Activated CD4-positive, alpha-beta memory T cell treated with anti-CD3 and anti-CD28 coated beads, Interleukin-2, amount 10 ng/mL, durations not matched to agents 7 days and 5 days (primary cell): ENCODE results near the gene SMIM24. TPM values are rescaled to one million over a fixed set of nuclear protein-coding genes. Genes with fewer than 3 reads are reported as not detected.
"Not testable (repeated sequence)": the region's sequence is repeated elsewhere in the genome, so short reads cannot be mapped to it uniquely, and the experiment has no call there.

Experiments
- CTCF ChIA-PET: fragments of 350-600 bp; sonication (Branson Sonifier 250); formaldehyde crosslinking; loops from one replicate; lab custom pipeline; 2021; ENCODE audit warnings: antibody characterized with exemption, inconsistent platforms; lab: Charles Lee
- POLR2A ChIA-PET: fragments of 350-600 bp; sonication (Branson Sonifier 250); formaldehyde crosslinking; loops from one replicate; lab custom pipeline; 2021; ENCODE audit warnings: antibody characterized with exemption; lab: Charles Lee
- DNase-seq: peaks from one replicate; pipeline ENCODE4 v3.0.0-alpha.2; 2020
- H3K27ac Mint-ChIP-seq: one replicate; pipeline ENCODE4 v1.8.0; 2021; ENCODE audit warnings: mild to moderate bottlenecking, mixed read lengths
- H3K27me3 Mint-ChIP-seq: one replicate; pipeline ENCODE4 v1.8.0; 2021; ENCODE audit warnings: mixed read lengths
- H3K36me3 Mint-ChIP-seq: one replicate; pipeline ENCODE4 v1.8.0; 2021; ENCODE audit warnings: low read depth, mixed read lengths
- H3K4me1 Mint-ChIP-seq: one replicate; pipeline ENCODE4 v1.8.0; 2021; ENCODE audit warnings: mixed read lengths
- H3K4me3 Mint-ChIP-seq: one replicate; pipeline ENCODE4 v1.8.0; 2021; ENCODE audit warnings: mild to moderate bottlenecking, mixed read lengths
- H3K9me3 Mint-ChIP-seq: one replicate; pipeline ENCODE4 v1.8.0; 2021; ENCODE audit warnings: mixed read lengths
- total RNA-seq, 2 experiments: library from RNA; stranded (reverse); gene quantifications; one replicate each; pipeline ENCODE4 v1.2.3, GENCODE V29; 2021

Gene SMIM24
- total RNA-seq, result not detected

- Mint-ChIP-seq H3K36me3 (no peaks in the 10 kb centered on the region), H3K4me3 (no peak within 1 kb of the TSS), H3K27ac (no peak within 1 kb of the TSS), H3K9me3 (no peaks in the 10 kb centered on the region), H3K4me1 (peaks cover 9% of the 10 kb centered on the region), H3K27me3 (peaks cover 5% of the 10 kb centered on the region)
- CTCF ChIA-PET, result no interaction called here
- POLR2A ChIA-PET, result interaction anchor here (2.0 kb wide), 1 partner anchor 20 kb away, joined by 8 read pairs; the partner anchor contains the start of gene DOHH
- DNase-seq, result no peak
These were observed at the start of gene SMIM24 for GRCh38 chr19:3480383-3481091. TSS of gene SMIM24 (minus strand) at chr19:3480525. CDS start at chr19:3480463, 62 bp downstream.

GRCh38 chr19:3529299-3529698, 49.0 kb upstream of the SMIM24 start:
- H3K4me1 Mint-ChIP-seq, POLR2A ChIA-PET, H3K27me3 Mint-ChIP-seq, H3K9me3 Mint-ChIP-seq, DNase-seq, CTCF ChIA-PET, H3K27ac Mint-ChIP-seq, H3K4me3 Mint-ChIP-seq: not testable (repeated sequence)
- H3K36me3 Mint-ChIP-seq, result peaks cover 29% of the 10 kb centered on the region

- H3K4me1 Mint-ChIP-seq, result no peaks in the 10 kb centered on the region
- no peak overlapping the region for H3K27ac Mint-ChIP-seq
- CTCF ChIA-PET, result no interaction called here
- POLR2A ChIA-PET, result no interaction called here
- peaks cover 34% of the 10 kb centered on the region for H3K36me3 Mint-ChIP-seq
- DNase-seq, result no peak
- H3K4me3 Mint-ChIP-seq, result no peak overlapping the region
- no peaks in the 10 kb centered on the region for H3K9me3 Mint-ChIP-seq
- H3K27me3 Mint-ChIP-seq, result no peaks in the 10 kb centered on the region
These were observed 48.4 kb upstream of the SMIM24 start for GRCh38 chr19:3528539-3529211.

GRCh38 chr19:3528080-3528479, 47.8 kb upstream of the SMIM24 start:
- no peak overlapping the region for H3K27ac Mint-ChIP-seq
- ChIA-PET CTCF (no interaction called here), POLR2A (no interaction called here)
- H3K4me1 Mint-ChIP-seq, result no peaks in the 10 kb centered on the region
- no peak overlapping the region for H3K4me3 Mint-ChIP-seq
- H3K9me3 Mint-ChIP-seq, result no peaks in the 10 kb centered on the region
- H3K36me3 Mint-ChIP-seq, result peaks cover 30% of the 10 kb centered on the region
- no peak for DNase-seq
- no peaks in the 10 kb centered on the region for H3K27me3 Mint-ChIP-seq

GRCh38 chr19:3527238-3527910, 47.0 kb upstream of the SMIM24 start:
- ChIA-PET POLR2A (no interaction called here), CTCF (no interaction called here)
- Mint-ChIP-seq H3K27me3 (no peaks in the 10 kb centered on the region), H3K4me3 (no peak overlapping the region), H3K36me3 (peaks cover 28% of the 10 kb centered on the region), H3K4me1 (no peaks in the 10 kb centered on the region), H3K9me3 (no peaks in the 10 kb centered on the region), H3K27ac (no peak overlapping the region)
- no peak for DNase-seq

GRCh38 chr19:3526507-3527237, 46.3 kb upstream of the SMIM24 start:
- no peak for DNase-seq
- no peaks in the 10 kb centered on the region for H3K4me1 Mint-ChIP-seq
- H3K27me3 Mint-ChIP-seq, result no peaks in the 10 kb centered on the region
- H3K9me3 Mint-ChIP-seq, result no peaks in the 10 kb centered on the region
- ChIA-PET CTCF (no interaction called here), POLR2A (no interaction called here)
- H3K36me3 Mint-ChIP-seq, result peaks cover 32% of the 10 kb centered on the region
- H3K4me3 Mint-ChIP-seq, result no peak overlapping the region
- H3K27ac Mint-ChIP-seq, result no peak overlapping the region

- no peaks in the 10 kb centered on the region for H3K9me3 Mint-ChIP-seq
- no peak overlapping the region for H3K4me3 Mint-ChIP-seq
- peaks cover 4% of the 10 kb centered on the region for H3K4me1 Mint-ChIP-seq
- ChIA-PET CTCF (no interaction called here), POLR2A (no interaction called here)
- H3K27ac Mint-ChIP-seq, result no peak overlapping the region
- DNase-seq, result no peak
- H3K36me3 Mint-ChIP-seq, result peaks cover 33% of the 10 kb centered on the region
- no peaks in the 10 kb centered on the region for H3K27me3 Mint-ChIP-seq
These were observed 44.7 kb upstream of the SMIM24 start for GRCh38 chr19:3524904-3525451.

- peaks cover 33% of the 10 kb centered on the region for H3K36me3 Mint-ChIP-seq
These were observed 43.9 kb upstream of the SMIM24 start for GRCh38 chr19:3524078-3524842.

GRCh38 chr19:3523361-3524077, 43.2 kb upstream of the SMIM24 start:
- H3K27me3 Mint-ChIP-seq, result no peaks in the 10 kb centered on the region
- no peak overlapping the region for H3K4me3 Mint-ChIP-seq
- POLR2A ChIA-PET, result no interaction called here
- H3K4me1 Mint-ChIP-seq, result peaks cover 4% of the 10 kb centered on the region
- peaks cover 33% of the 10 kb centered on the region for H3K36me3 Mint-ChIP-seq
- no peak overlapping the region for H3K27ac Mint-ChIP-seq
- no peaks in the 10 kb centered on the region for H3K9me3 Mint-ChIP-seq
- DNase-seq, result no peak
- CTCF ChIA-PET, result no interaction called here

More at GRCh38 chr19:3524078-3524842, 43.9 kb upstream of the SMIM24 start:
- POLR2A ChIA-PET, result no interaction called here
- CTCF ChIA-PET, result no interaction called here
- H3K27me3 Mint-ChIP-seq, result no peaks in the 10 kb centered on the region
- no peak for DNase-seq
- H3K4me1 Mint-ChIP-seq, result peaks cover 4% of the 10 kb centered on the region
- no peak overlapping the region for H3K27ac Mint-ChIP-seq
- no peaks in the 10 kb centered on the region for H3K9me3 Mint-ChIP-seq
- no peak overlapping the region for H3K4me3 Mint-ChIP-seq

GRCh38 chr19:3522421-3523360, 42.4 kb upstream of the SMIM24 start:
- Mint-ChIP-seq H3K4me3 (no peak overlapping the region), H3K27me3 (no peaks in the 10 kb centered on the region), H3K9me3 (no peaks in the 10 kb centered on the region), H3K27ac (no peak overlapping the region), H3K4me1 (peaks cover 4% of the 10 kb centered on the region), H3K36me3 (peaks cover 33% of the 10 kb centered on the region)
- POLR2A ChIA-PET, result no interaction called here
- DNase-seq, result no peak
- CTCF ChIA-PET, result interaction anchor here (0.7 kb wide), 1 partner anchor 306 kb away, joined by 4 read pairs; no protein-coding TSS in a partner anchor

- Mint-ChIP-seq H3K27me3 (no peaks in the 10 kb centered on the region), H3K4me3 (no peak overlapping the region), H3K9me3 (no peaks in the 10 kb centered on the region), H3K27ac (no peak overlapping the region), H3K4me1 (peaks cover 14% of the 10 kb centered on the region), H3K36me3 (peaks cover 28% of the 10 kb centered on the region)
- POLR2A ChIA-PET, result no interaction called here
- DNase-seq, result no peak
- CTCF ChIA-PET, result no interaction called here
These were observed 40.8 kb upstream of the SMIM24 start for GRCh38 chr19:3521104-3521445.
